Measurements from ENCODE around the gene GDE1. TPM values are rescaled to one million over a fixed set of nuclear protein-coding genes. Genes with fewer than 3 reads are reported as not detected.

GDE1 gene
- 63.6 and 80.3 TPM in 2 replicates for total RNA-seq

GRCh38 chr16:19521471-19522396 lies at the start of gene GDE1:
GDE1 (minus strand) TSS chr16:19522098; CDS start chr16:19521964, 134 bp downstream.

GRCh38 chr16:19555186-19555937 lies 33.5 kb upstream of the GDE1 start, which contains the start of gene VPS35L:
VPS35L (plus strand) TSS chr16:19555703; CDS start chr16:19555730, 27 bp downstream.

GRCh38 chr16:19523559-19524355 lies 1.9 kb upstream of the GDE1 start, which contains the start of gene CCP110:
CCP110 (plus strand) TSS chr16:19523942; CDS start chr16:19527882, 3,940 bp downstream.

Other genes with a start within 250 kb of the GDE1 start
- gene CLEC19A, start 236.4 kb downstream of the GDE1 start, total RNA-seq: under 0.01 and 0.54 TPM in 2 replicates
- gene TMC5, start 104.2 kb downstream of the GDE1 start, total RNA-seq: under 0.01 TPM in 1 of 2 replicates, not detected in the other
- gene CCP110, start 1.8 kb upstream of the GDE1 start, total RNA-seq: 7.2 and 15.3 TPM in 2 replicates
- gene VPS35L, start 33.6 kb upstream of the GDE1 start, total RNA-seq: 57.8 and 71.8 TPM in 2 replicates
- gene KNOP1, start 196.1 kb upstream of the GDE1 start, total RNA-seq: 7.5 and 7.6 TPM in 2 replicates
- gene IQCK, start 196.2 kb upstream of the GDE1 start, total RNA-seq: 7.0 and 9.0 TPM in 2 replicates

Data from placental epithelial cell (primary cell).